Neutrophil (primary cell): ENCODE results near the gene TENT4A.

Source experiments
- H3K27ac ChIP-seq: fragments of 200-600 bp; sonication (generic); 2 replicates; pipeline ENCODE4 v1.5.1; 2016; ENCODE audit warnings: mild to moderate bottlenecking, moderate library complexity
- H3K27me3 ChIP-seq: fragments of 200-600 bp; sonication (generic); 2 replicates; pipeline ENCODE4 v1.6.0; 2016; ENCODE audit warnings: mild to moderate bottlenecking
- H3K36me3 ChIP-seq: fragments of 200-600 bp; sonication (generic); 2 replicates; pipeline ENCODE4 v1.5.1; 2017
- H3K4me1 ChIP-seq, 2 experiments: fragments of 200-600 bp in 1 of 2; sonication (generic) in 1 of 2; 1 replicate in 1 of 2; 2 replicates in 1 of 2; pipeline versions ENCODE4 v1.5.1 to v1.6.1; 2013 to 2016; ENCODE audit warnings: low read depth in 1 of 2, low read length in 1 of 2, mild to moderate bottlenecking in 1 of 2, moderate library complexity in 1 of 2; ENCODE audit not compliant: control insufficient read depth in 1 of 2, insufficient read depth in 1 of 2
- H3K4me3 ChIP-seq, 2 experiments: fragments of 200-600 bp in 1 of 2; sonication (generic) in 1 of 2; 1 replicate in 1 of 2; 2 replicates in 1 of 2; pipeline ENCODE4 v1.5.1; 2013 to 2016; ENCODE audit warnings: low read depth in 1 of 2, low read length in 1 of 2, mild to moderate bottlenecking in 1 of 2, moderate library complexity in 1 of 2
- H3K9me3 ChIP-seq: fragments of 200-600 bp; sonication (generic); 2 replicates; pipeline ENCODE4 v1.5.1; 2016
- TF ChIP-seq, protein P1 (sequence below): fragments of 200-600 bp; sonication (generic); IDR thresholded peaks from 2 replicates; pipeline ENCODE4 v1.5.1; 2016; ENCODE audit warnings: antibody characterized with exemption

Gene TENT4A

DNA sequence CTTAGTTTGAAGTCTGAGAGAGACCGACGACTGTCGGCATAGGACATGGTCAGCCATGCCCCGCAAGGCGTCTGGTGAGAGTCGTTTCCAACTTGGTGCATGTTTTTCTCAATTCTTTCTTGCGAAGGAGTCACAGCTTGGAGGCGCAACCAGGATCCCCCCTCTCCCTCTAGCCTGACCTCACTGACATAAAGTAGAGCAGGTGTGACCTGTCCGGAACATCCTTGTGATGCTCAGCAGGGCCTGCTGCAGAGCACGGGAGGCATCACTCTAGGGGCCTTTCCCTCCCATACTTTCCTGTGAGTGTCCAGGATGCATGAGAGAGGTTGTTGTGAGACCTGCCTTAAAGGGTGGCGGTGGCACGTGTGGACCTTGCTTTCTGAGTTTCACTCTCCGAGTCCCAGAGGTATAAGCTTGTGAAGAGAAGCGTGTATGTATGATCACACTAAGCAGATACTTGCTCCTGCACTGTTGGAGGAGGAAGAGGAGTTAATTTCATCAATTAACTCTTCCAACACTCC, 5.0 kb downstream of the TENT4A start:
- Histone ChIP-seq H3K4me3 (no peak overlapping the region), H3K4me1 (peaks cover 29 to 48% of the 10 kb centered on the region in 2 experiments), H3K36me3 (no peaks in the 10 kb centered on the region), H3K9me3 (no peaks in the 10 kb centered on the region), H3K27ac (no peak overlapping the region), H3K27me3 (no peaks in the 10 kb centered on the region)
- TF ChIP-seq, protein P1, sequence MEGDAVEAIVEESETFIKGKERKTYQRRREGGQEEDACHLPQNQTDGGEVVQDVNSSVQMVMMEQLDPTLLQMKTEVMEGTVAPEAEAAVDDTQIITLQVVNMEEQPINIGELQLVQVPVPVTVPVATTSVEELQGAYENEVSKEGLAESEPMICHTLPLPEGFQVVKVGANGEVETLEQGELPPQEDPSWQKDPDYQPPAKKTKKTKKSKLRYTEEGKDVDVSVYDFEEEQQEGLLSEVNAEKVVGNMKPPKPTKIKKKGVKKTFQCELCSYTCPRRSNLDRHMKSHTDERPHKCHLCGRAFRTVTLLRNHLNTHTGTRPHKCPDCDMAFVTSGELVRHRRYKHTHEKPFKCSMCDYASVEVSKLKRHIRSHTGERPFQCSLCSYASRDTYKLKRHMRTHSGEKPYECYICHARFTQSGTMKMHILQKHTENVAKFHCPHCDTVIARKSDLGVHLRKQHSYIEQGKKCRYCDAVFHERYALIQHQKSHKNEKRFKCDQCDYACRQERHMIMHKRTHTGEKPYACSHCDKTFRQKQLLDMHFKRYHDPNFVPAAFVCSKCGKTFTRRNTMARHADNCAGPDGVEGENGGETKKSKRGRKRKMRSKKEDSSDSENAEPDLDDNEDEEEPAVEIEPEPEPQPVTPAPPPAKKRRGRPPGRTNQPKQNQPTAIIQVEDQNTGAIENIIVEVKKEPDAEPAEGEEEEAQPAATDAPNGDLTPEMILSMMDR, result no peak

DNA sequence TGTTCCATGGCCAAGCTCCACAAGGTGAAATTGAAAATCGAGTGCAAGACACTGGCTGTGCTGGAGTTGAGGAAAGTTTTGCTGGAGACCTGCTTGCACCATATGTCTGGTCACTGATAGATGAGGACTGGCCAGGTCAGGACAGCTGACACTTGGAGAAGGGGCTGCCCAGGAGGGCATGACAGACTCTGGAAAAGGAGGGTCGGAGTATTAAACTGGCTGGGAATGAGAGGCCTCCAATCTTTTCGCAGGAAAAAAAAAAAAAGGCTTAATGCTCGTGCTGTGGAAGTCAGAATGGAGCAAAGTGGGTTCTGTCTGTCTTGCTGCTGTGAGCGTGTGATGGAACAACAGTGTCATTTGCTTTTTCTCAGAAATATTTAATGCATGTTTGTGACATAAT, 5.5 kb downstream of the TENT4A start:
- no peaks in the 10 kb centered on the region for H3K27me3 ChIP-seq
- H3K4me1 ChIP-seq, result peaks cover 29 to 51% of the 10 kb centered on the region in 2 experiments
- H3K36me3 ChIP-seq, result no peaks in the 10 kb centered on the region
- H3K9me3 ChIP-seq, result no peaks in the 10 kb centered on the region
- TF ChIP-seq, protein P1, result no peak
- H3K27ac ChIP-seq, result no peak overlapping the region
- H3K4me3 ChIP-seq, result no peak overlapping the region

DNA sequence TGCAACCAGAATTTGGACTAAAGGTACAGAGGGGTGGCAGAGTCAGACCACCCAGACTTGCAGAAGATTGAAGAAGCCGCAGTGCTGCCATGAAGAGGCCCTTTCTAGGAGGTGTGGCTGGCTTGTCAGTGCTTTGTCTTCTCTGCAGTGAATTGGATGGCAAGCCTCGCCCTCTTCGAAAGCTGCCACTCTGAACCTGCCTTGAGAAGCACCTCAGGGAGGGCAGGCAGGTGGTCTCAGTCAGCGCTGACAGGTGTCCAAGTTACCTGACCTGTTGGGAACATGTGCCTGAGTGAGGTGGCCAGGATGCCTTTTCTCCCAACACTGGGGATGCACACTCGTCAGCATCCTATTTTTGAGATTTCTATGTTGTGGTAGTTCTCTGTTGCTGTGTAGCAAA, 6.2 kb downstream of the TENT4A start:
- no peak overlapping the region for H3K27ac ChIP-seq
- H3K4me3 ChIP-seq, result no peak overlapping the region
- TF ChIP-seq, protein P1, result no peak
- H3K9me3 ChIP-seq, result no peaks in the 10 kb centered on the region
- H3K27me3 ChIP-seq, result no peaks in the 10 kb centered on the region
- no peaks in the 10 kb centered on the region for H3K36me3 ChIP-seq
- peaks cover 29 to 51% of the 10 kb centered on the region in 2 experiments for H3K4me1 ChIP-seq

DNA sequence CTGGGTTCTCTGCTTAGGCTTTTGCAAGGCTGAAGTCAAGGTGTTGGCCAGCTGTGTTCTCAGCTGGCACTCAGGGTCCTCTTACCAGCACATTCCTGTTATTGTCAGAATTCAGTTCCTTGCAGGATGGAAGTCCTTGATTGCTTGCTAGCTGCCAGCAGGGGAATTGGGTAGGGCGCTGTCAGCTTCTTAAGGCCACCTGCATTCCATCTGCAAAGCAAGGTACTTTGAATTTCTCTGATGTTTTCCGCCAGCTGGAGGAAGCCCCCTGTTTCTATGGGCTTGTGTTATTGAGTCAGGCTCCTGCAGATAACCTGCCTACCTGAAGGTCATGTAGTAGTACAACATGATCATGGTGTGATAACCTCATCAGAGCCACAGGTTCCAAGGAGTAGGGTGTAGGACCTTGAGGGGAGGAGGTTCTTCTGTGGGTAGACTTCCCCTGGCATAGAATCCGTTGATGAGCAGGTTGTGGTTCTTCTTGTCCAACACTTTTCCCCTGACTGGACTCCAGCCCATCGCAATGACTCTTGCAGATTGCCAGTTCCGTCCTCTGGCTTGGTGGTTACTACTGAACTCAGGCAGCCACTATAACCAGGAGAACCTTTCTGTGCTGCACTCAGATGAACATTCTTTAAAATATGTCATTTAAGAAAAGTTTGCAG, 6.8 kb downstream of the TENT4A start:
- no peak overlapping the region for H3K4me3 ChIP-seq
- H3K27me3 ChIP-seq, result no peaks in the 10 kb centered on the region
- H3K36me3 ChIP-seq, result no peaks in the 10 kb centered on the region
- H3K9me3 ChIP-seq, result no peaks in the 10 kb centered on the region
- peaks cover 24 to 45% of the 10 kb centered on the region in 2 experiments for H3K4me1 ChIP-seq
- TF ChIP-seq, protein P1, result no peak
- H3K27ac ChIP-seq, result no peak overlapping the region

DNA sequence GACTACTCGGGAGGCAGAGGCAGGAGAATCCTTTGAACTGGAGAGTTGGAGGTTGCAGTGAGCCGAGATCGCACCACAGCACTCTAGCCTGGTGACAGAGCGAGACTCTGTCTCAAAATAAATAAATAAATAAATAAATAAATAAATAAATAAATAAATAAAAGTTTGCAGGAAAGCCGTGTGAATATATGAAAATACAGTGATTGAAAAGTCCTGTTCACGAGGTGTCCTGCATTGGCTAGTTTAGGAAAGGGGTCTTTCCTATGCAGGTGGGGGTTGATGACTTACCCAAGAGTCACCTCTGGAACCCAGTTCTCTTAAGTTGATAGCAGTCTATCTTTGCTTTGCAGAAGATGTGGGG, 7.3 kb downstream of the TENT4A start:
- Histone ChIP-seq H3K4me3 (no peak overlapping the region), H3K27ac (no peak overlapping the region), H3K9me3 (no peaks in the 10 kb centered on the region), H3K27me3 (no peaks in the 10 kb centered on the region), H3K4me1 (peaks cover 19 to 40% of the 10 kb centered on the region in 2 experiments), H3K36me3 (no peaks in the 10 kb centered on the region)
- TF ChIP-seq, protein P1, result no peak
